ENCODE measurements around the gene OBP2B.
A peak's percentile ranks its signal among the peaks of the same experiment; 100 is the strongest.

OBP2B gene

DNA sequence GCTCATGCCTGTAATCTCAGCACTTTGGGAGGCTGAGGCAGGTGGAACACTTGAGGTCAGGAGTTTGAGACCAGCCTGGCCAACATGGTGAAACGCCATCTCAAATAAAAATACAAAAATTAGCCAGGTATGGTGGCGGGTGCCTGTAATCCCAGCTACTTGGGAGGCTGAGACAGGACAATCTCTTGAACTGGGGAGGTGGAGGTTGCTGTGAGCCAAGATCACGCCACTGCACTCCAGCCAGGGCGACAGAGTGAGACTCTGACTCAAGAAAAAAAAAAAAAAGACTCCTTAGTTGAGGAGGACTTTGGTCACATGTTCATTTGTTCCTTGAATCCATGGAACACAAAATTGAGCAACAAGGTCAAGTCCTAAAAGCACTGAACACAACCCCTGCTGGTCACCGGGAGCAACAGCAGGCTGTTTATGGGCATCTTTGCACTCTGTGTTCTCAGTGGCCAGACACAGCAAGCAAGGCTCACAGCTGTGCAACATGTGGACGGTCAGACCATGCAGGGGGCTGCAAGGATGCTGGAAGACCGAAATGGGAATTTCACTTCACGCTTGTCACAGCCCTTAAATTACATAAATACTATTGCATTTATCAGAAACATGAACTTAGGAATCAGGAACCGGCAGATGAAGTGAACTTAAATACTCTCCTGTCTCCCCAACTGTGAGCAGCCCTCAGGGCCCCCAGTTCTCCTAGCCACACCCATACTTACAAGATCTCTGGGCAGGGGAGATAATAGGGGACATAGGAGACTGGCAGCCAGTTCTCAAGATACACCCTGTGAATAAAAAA lies 48.1 kb downstream of the OBP2B start:
- H2BK120ac ChIP-seq (ENCODE audit: insufficient read depth, low read length, poor library complexity) = no peak overlapping the region
- DNase-seq = peak; percentile 73 to 90
- H4K12ac ChIP-seq (ENCODE audit: low read depth, low read length) = no peak overlapping the region
- H3K14ac ChIP-seq (ENCODE audit: low read length) = no peak overlapping the region
- no peak overlapping the region for H4K8ac ChIP-seq (ENCODE audit: low read depth, low read length)
- H3K36me3 ChIP-seq (ENCODE audit: control insufficient read depth in 1 of 2, insufficient read depth in 2 of 2, low read length in 2 of 2) = peaks cover 0 to 1% of the 10 kb centered on the region in 2 experiments
- no peak overlapping the region for H3K4ac ChIP-seq (ENCODE audit: low read depth, low read length)
- no peak overlapping the region for H3K4me3 ChIP-seq (ENCODE audit: low read depth, low read length)
- no peak overlapping the region for H2BK5ac ChIP-seq (ENCODE audit: low read depth, low read length, poor library complexity)
- no CpG with 5 or more reads among the region's 9 CpGs for WGBS (ENCODE audit: extremely low coverage, insufficient coverage, insufficient read length)
- peaks cover 10% of the 10 kb centered on the region for H3K79me1 ChIP-seq (ENCODE audit: low read length)
- no peaks in the 10 kb centered on the region for H3K27me3 ChIP-seq (ENCODE audit: insufficient read depth, low read length)
- no peak overlapping the region for H3K18ac ChIP-seq (ENCODE audit: low read length)
- H2BK12ac ChIP-seq (ENCODE audit: low read length) = no peak overlapping the region
- no peak overlapping the region for H2AK5ac ChIP-seq (ENCODE audit: low read length)
- H2AFZ ChIP-seq (ENCODE audit: insufficient read depth, low read length, poor library complexity) = no peak overlapping the region
- H3K9me3 ChIP-seq (ENCODE audit: insufficient read depth, low read depth, low read length) = peaks cover 2% of the 10 kb centered on the region
- peaks cover 11 to 19% of the 10 kb centered on the region in 2 experiments for H3K4me1 ChIP-seq (ENCODE audit: control insufficient read depth in 1 of 2, insufficient read depth in 2 of 2, low read length in 2 of 2)
- H3K4me2 ChIP-seq (ENCODE audit: low read length) = no peak overlapping the region
- no peak overlapping the region for H3K9ac ChIP-seq (ENCODE audit: low read length)
- H3K23ac ChIP-seq (ENCODE audit: low read length) = no peak overlapping the region
- no peak overlapping the region for H3K27ac ChIP-seq (ENCODE audit: low read depth, low read length)
- H4K91ac ChIP-seq (ENCODE audit: low read depth, low read length) = no peak overlapping the region
- peaks cover 3% of the 10 kb centered on the region for H3K79me2 ChIP-seq (ENCODE audit: control insufficient read depth, insufficient read depth, low read length, poor library complexity)

DNA sequence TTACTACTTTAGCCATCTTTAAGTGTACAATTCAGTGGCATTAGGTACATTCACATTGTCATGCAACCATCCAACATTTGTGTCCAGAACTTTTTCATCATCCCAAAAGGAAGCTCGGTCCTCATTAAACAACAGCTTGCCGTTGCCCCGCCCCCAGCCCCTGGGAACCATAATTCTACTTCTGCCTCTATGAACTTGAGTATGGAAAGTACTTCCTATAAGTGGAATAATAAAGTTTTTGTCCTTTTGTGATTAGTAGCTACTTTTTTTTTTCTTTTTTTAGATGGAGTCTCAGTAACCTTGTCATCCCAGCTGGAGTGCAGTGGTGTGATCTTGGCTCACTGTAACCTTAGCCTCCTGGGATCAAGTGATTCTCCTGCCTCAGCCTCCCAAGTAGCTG lies 50.4 kb downstream of the OBP2B start:
- Histone ChIP-seq H3K36me3 (ENCODE audit: control insufficient read depth in 1 of 2, insufficient read depth in 2 of 2, low read length in 2 of 2) (peaks cover 11 to 17% of the 10 kb centered on the region in 2 experiments), H3K9ac (ENCODE audit: low read length) (no peak overlapping the region), H3K23ac (ENCODE audit: low read length) (no peak overlapping the region), H3K27ac (ENCODE audit: low read depth, low read length) (no peak overlapping the region), H3K9me3 (ENCODE audit: insufficient read depth, low read depth, low read length) (peaks cover 2% of the 10 kb centered on the region), H3K4me2 (ENCODE audit: low read length) (no peak overlapping the region), H2BK12ac (ENCODE audit: low read length) (no peak overlapping the region), H2AFZ (ENCODE audit: insufficient read depth, low read length, poor library complexity) (no peak overlapping the region), H3K27me3 (ENCODE audit: insufficient read depth, low read length) (no peaks in the 10 kb centered on the region), H3K18ac (ENCODE audit: low read length) (no peak overlapping the region), H2BK5ac (ENCODE audit: low read depth, low read length, poor library complexity) (no peak overlapping the region), H2BK120ac (ENCODE audit: insufficient read depth, low read length, poor library complexity) (no peak overlapping the region), H2AK5ac (ENCODE audit: low read length) (no peak overlapping the region), H3K79me1 (ENCODE audit: low read length) (peaks cover 5% of the 10 kb centered on the region), H3K14ac (ENCODE audit: low read length) (no peak overlapping the region), H4K12ac (ENCODE audit: low read depth, low read length) (no peak overlapping the region), H3K4ac (ENCODE audit: low read depth, low read length) (no peak overlapping the region), H3K79me2 (ENCODE audit: control insufficient read depth, insufficient read depth, low read length, poor library complexity) (peaks cover 3% of the 10 kb centered on the region), H3K4me3 (ENCODE audit: low read depth, low read length) (no peak overlapping the region), H4K91ac (ENCODE audit: low read depth, low read length) (no peak overlapping the region), H3K4me1 (ENCODE audit: control insufficient read depth in 1 of 2, insufficient read depth in 2 of 2, low read length in 2 of 2) (peaks cover 3 to 9% of the 10 kb centered on the region in 2 experiments), H4K8ac (ENCODE audit: low read depth, low read length) (no peak overlapping the region)
- no CpG with 5 or more reads among the region's 3 CpGs for WGBS (ENCODE audit: extremely low coverage, insufficient coverage, insufficient read length)
- DNase-seq = no peak

All from trophoblast cell (in vitro differentiated cells and primary cell).